Tibial nerve (tissue), 3 donors: ENCODE measurements around the gene OSM.

Source experiments
- CTCF ChIP-seq, 5 experiments: fragments of 200-600 bp in 3 of 5; fragments of 450-650 bp in 2 of 5; sonication (generic) in 3 of 5; IDR thresholded peaks; one replicate each; pipeline ENCODE4 v1.5.1; 2016 to 2019; ENCODE audit warnings: antibody characterized with exemption in 5 of 5, mild to moderate bottlenecking in 3 of 5, moderate library complexity in 2 of 5
- POLR2A ChIP-seq, 2 donors: fragments of 450-650 bp; IDR thresholded peaks; one replicate each; pipeline ENCODE4 v1.6.1; 2017; ENCODE audit warnings: antibody characterized with exemption in 2 of 2, mild to moderate bottlenecking in 2 of 2, moderate library complexity in 2 of 2

- TF ChIP-seq CTCF (IDR thresholded peaks at IDR 0.05): no peak
- no peak for TF ChIP-seq POLR2A (IDR thresholded peaks at IDR 0.05)
Measured at GRCh38 chr22:30251711-30252110, 14.9 kb downstream of the OSM start.
